HepG2 (cell line): ENCODE measurements around the gene ZNF814. TPM values are rescaled to one million over a fixed set of nuclear protein-coding genes. Genes with fewer than 3 reads are reported as not detected.

Experiments used
- CCAR2 ChIP-seq: fragments of 200-400 bp; formaldehyde crosslinking; optimal IDR thresholded peaks from 2 replicates; pipeline ENCODE3; 2018; ENCODE audit warnings: low read depth, mild to moderate bottlenecking, low read length, moderate library complexity
- NFKBIZ ChIP-seq: IDR thresholded peaks from 2 replicates; pipeline ENCODE4 v1.6.1; 2018; ENCODE audit warnings: missing genetic modification reagents, missing compliant biosample characterization
- SRSF4 ChIP-seq: fragments of 200-400 bp; formaldehyde crosslinking; IDR thresholded peaks from one replicate; pipeline ENCODE4 v1.6.1; 2018; ENCODE audit warnings: mild to moderate bottlenecking, low read depth, low read length, moderate library complexity; ENCODE audit not compliant: poor library complexity, severe bottlenecking
- ZMYM4 ChIP-seq: sonication (generic); formaldehyde crosslinking; IDR thresholded peaks from 2 replicates; pipeline ENCODE4 v1.8.1; 2023; ENCODE audit warnings: mild to moderate bottlenecking, missing genetic modification reagents
- ZNF292 ChIP-seq: sonication (generic); formaldehyde crosslinking; IDR thresholded peaks from 2 replicates; pipeline ENCODE4 v1.8.1; 2022; ENCODE audit warnings: mild to moderate bottlenecking, low read depth, missing genetic modification reagents, borderline replicate concordance
- ZNF781 ChIP-seq: sonication (generic); formaldehyde crosslinking; IDR thresholded peaks from 2 replicates; pipeline ENCODE4 v1.5.1; 2020; ENCODE audit warnings: borderline replicate concordance, mild to moderate bottlenecking, missing genetic modification reagents; ENCODE audit errors: not compliant biosample characterization
- polyA plus RNA-seq, 8 experiments: library from polyadenylated mRNA; depleted of rRNA in 3 of 8; stranded (reverse) in 7 of 8; unstranded in 1 of 8; fragments of >200 nt; fragmentation: Illumina TruSeq in 4 of 8; extraction: Trizol in 4 of 8; gene quantifications; 2 replicates each; pipeline versions ENCODE4 v1.2.1 to v1.2.3, GENCODE V29; 2011 to 2016; ENCODE audit warnings: low read depth in 4 of 8, missing spikeins in 1 of 8, mixed read lengths in 1 of 8; ENCODE audit not compliant: insufficient read depth in 1 of 8
- total RNA-seq, 5 experiments: library from RNA; depleted of rRNA; stranded (reverse); fragments of >200 nt; fragmentation: Illumina TruSeq; extraction: Trizol; gene quantifications; 2 replicates each; pipeline ENCODE4 v1.2.3, GENCODE V29; 2016; ENCODE audit warnings: low read depth in 1 of 5
- TF ChIP-seq, protein P1 (sequence below): sonication (generic); formaldehyde crosslinking; IDR thresholded peaks from 2 replicates; pipeline ENCODE4 v1.5.0; 2020; ENCODE audit warnings: missing genetic modification reagents, mild to moderate bottlenecking, borderline replicate concordance
- TF ChIP-seq, protein P2 (sequence below): sonication (generic); formaldehyde crosslinking; IDR thresholded peaks from 2 replicates; pipeline ENCODE4 v1.8.0; 2022; ENCODE audit warnings: missing genetic modification reagents, mild to moderate bottlenecking, moderate library complexity, borderline replicate concordance
- TF ChIP-seq, protein P3 (sequence below): sonication (generic); formaldehyde crosslinking; IDR thresholded peaks from 2 replicates; pipeline ENCODE4 v1.9.0; 2022; ENCODE audit warnings: low read depth, missing genetic modification reagents
- TF ChIP-seq, protein P4 (sequence below): sonication (generic); formaldehyde crosslinking; IDR thresholded peaks from 2 replicates; pipeline ENCODE4 v1.4.0; 2020; ENCODE audit warnings: missing genetic modification reagents
- TF ChIP-seq, protein P5 (sequence below): IDR thresholded peaks from 2 replicates; pipeline ENCODE4 v1.6.1; 2016; ENCODE audit warnings: missing compliant biosample characterization, missing genetic modification reagents, borderline replicate concordance

Gene ZNF814
- total and polyA plus RNA-seq, 2 of the 13 experiments (the other 11 are each of a cell fraction or from before 2014, with no cell fraction given) = 2.5 to 3.4 TPM

DNA sequence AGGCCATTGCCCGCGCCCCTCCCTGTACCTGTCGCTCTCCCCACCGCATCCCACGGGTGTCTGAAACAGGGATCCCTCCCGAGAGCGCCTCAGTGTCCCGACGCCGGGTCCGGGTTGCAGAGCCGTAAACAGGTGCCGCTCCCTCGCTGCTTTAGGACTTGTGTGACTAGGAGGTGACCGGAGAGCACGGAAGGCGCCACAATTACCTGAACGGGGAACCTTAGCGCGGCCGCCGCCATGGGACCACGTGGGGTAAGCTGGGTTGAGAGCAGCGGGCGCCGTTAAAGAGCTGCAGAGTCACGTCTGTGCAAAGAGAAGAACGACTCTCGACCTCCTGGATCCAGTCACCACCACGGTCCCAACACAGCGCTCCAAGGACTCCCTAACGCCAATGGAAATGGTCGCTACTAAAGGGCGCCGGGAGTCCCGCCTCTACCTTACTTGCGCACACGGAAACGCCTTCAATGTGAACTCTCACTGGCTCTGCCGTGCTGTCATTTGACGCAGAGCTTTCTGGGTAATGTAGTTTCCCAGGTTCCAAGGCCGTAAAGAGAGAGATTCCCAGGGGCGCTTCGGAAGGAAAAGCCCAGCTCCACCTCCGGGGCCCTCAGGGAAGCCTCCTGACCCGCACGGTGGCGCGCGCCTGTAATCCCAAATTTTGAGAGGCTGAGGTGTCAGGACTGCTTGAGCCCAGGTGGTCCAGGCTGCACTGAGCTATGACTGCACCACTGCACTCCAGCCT, 74.2 kb downstream of the ZNF814 start, which contains the start of gene ZNF552 (continued):
- TF ChIP-seq, protein P1, sequence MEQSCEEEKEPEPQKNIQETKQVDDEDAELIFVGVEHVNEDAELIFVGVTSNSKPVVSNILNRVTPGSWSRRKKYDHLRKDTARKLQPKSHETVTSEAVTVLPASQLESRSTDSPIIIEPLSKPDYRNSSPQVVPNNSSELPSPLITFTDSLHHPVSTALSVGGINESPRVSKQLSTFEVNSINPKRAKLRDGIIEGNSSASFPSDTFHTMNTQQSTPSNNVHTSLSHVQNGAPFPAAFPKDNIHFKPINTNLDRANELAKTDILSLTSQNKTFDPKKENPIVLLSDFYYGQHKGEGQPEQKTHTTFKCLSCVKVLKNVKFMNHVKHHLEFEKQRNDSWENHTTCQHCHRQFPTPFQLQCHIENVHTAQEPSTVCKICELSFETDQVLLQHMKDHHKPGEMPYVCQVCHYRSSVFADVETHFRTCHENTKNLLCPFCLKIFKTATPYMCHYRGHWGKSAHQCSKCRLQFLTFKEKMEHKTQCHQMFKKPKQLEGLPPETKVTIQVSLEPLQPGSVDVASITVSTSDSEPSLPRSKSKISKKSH (CRISPR knock-in tag) = peak; percentile 56; the same call in 1 of the 2 replicates
- TF ChIP-seq, protein P2, sequence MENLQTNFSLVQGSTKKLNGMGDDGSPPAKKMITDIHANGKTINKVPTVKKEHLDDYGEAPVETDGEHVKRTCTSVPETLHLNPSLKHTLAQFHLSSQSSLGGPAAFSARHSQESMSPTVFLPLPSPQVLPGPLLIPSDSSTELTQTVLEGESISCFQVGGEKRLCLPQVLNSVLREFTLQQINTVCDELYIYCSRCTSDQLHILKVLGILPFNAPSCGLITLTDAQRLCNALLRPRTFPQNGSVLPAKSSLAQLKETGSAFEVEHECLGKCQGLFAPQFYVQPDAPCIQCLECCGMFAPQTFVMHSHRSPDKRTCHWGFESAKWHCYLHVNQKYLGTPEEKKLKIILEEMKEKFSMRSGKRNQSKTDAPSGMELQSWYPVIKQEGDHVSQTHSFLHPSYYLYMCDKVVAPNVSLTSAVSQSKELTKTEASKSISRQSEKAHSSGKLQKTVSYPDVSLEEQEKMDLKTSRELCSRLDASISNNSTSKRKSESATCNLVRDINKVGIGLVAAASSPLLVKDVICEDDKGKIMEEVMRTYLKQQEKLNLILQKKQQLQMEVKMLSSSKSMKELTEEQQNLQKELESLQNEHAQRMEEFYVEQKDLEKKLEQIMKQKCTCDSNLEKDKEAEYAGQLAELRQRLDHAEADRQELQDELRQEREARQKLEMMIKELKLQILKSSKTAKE (CRISPR knock-in tag) = no peak
- TF ChIP-seq ZNF292 (no peak), SRSF4 (no peak), CCAR2 (no peak), NFKBIZ (no peak), ZMYM4 (CRISPR knock-in tag) (peak; percentile 25), ZNF781 (CRISPR knock-in tag) (no peak)
- TF ChIP-seq, protein P3, sequence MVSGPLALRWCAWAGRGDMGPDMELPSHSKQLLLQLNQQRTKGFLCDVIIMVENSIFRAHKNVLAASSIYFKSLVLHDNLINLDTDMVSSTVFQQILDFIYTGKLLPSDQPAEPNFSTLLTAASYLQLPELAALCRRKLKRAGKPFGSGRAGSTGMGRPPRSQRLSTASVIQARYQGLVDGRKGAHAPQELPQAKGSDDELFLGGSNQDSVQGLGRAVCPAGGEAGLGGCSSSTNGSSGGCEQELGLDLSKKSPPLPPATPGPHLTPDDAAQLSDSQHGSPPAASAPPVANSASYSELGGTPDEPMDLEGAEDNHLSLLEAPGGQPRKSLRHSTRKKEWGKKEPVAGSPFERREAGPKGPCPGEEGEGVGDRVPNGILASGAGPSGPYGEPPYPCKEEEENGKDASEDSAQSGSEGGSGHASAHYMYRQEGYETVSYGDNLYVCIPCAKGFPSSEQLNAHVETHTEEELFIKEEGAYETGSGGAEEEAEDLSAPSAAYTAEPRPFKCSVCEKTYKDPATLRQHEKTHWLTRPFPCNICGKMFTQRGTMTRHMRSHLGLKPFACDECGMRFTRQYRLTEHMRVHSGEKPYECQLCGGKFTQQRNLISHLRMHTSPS (CRISPR knock-in tag) = peak; percentile 21; the same call in 1 of the 2 replicates
- TF ChIP-seq, protein P4, sequence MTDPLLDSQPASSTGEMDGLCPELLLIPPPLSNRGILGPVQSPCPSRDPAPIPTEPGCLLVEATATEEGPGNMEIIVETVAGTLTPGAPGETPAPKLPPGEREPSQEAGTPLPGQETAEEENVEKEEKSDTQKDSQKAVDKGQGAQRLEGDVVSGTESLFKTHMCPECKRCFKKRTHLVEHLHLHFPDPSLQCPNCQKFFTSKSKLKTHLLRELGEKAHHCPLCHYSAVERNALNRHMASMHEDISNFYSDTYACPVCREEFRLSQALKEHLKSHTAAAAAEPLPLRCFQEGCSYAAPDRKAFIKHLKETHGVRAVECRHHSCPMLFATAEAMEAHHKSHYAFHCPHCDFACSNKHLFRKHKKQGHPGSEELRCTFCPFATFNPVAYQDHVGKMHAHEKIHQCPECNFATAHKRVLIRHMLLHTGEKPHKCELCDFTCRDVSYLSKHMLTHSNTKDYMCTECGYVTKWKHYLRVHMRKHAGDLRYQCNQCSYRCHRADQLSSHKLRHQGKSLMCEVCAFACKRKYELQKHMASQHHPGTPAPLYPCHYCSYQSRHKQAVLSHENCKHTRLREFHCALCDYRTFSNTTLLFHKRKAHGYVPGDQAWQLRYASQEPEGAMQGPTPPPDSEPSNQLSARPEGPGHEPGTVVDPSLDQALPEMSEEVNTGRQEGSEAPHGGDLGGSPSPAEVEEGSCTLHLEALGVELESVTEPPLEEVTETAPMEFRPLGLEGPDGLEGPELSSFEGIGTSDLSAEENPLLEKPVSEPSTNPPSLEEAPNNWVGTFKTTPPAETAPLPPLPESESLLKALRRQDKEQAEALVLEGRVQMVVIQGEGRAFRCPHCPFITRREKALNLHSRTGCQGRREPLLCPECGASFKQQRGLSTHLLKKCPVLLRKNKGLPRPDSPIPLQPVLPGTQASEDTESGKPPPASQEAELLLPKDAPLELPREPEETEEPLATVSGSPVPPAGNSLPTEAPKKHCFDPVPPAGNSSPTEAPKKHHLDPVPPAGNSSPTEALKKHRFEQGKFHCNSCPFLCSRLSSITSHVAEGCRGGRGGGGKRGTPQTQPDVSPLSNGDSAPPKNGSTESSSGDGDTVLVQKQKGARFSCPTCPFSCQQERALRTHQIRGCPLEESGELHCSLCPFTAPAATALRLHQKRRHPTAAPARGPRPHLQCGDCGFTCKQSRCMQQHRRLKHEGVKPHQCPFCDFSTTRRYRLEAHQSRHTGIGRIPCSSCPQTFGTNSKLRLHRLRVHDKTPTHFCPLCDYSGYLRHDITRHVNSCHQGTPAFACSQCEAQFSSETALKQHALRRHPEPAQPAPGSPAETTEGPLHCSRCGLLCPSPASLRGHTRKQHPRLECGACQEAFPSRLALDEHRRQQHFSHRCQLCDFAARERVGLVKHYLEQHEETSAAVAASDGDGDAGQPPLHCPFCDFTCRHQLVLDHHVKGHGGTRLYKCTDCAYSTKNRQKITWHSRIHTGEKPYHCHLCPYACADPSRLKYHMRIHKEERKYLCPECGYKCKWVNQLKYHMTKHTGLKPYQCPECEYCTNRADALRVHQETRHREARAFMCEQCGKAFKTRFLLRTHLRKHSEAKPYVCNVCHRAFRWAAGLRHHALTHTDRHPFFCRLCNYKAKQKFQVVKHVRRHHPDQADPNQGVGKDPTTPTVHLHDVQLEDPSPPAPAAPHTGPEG (CRISPR knock-in tag) = no peak
- TF ChIP-seq, protein P5, sequence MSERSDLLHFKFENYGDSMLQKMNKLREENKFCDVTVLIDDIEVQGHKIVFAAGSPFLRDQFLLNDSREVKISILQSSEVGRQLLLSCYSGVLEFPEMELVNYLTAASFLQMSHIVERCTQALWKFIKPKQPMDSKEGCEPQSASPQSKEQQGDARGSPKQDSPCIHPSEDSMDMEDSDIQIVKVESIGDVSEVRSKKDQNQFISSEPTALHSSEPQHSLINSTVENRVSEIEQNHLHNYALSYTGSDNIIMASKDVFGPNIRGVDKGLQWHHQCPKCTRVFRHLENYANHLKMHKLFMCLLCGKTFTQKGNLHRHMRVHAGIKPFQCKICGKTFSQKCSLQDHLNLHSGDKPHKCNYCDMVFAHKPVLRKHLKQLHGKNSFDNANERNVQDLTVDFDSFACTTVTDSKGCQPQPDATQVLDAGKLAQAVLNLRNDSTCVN = no peak; the same call in 1 of the 2 replicates
